ENCODE measurements around the gene TBX10.
"Not testable (repeated sequence)": the region's sequence is repeated elsewhere in the genome, so short reads cannot be mapped to it uniquely, and the experiment has no call there.

TBX10 gene

DNA sequence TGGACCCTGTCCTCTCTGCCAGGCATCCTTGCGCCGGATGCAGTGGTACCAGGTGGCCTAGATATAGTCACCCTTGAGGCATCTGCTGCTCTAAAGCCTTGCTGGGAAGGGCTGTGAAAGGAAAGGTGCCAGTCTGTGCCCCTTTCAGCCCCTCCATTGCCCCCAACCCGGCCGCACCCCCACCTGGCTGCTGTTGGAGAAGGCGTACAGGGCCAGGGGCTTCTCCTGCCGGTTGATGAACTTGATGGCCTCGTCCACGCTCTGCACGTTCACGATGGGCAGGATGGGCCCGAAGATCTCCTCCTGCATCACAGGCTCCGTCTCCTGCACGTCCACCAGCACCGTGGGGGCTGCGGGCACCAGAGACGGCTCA, 24.6 kb upstream of the TBX10 start:
- no peak for DNase-seq (ENCODE audit: low spot score)

DNA sequence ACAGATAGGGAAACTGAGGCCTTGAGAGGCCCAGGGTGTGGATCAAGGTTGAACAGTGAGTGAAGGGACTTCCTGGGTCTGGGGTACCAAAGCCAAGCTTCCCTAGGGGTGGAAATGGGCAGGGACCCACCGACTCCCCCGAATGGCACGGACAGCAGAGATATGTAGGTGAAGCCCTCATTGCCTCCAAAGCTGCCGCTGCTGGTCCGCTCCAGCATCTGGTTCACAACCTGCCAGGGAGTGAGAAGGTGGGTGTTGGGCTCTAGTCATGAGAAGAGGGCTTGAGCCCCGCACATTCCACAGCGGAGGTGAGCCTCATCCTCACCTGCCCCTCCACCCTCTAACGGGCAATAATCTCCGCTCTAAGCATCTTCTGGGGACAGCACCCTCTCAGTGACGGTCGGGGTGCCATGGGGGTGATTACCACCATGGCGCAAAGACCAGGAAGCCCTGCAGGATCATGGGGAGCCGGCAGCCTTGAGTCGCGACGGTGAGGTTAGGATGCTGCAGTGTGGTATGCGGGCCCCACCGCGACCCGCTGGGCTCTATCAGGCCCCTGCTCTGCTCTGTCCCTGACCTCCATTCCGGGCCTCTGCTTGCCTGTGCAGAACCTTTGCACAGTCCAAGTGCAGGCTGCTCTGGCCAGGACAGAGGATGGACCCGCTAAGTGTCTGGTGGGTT, 24.1 kb upstream of the TBX10 start:
- DNase-seq (ENCODE audit: low spot score) = no peak

DNA sequence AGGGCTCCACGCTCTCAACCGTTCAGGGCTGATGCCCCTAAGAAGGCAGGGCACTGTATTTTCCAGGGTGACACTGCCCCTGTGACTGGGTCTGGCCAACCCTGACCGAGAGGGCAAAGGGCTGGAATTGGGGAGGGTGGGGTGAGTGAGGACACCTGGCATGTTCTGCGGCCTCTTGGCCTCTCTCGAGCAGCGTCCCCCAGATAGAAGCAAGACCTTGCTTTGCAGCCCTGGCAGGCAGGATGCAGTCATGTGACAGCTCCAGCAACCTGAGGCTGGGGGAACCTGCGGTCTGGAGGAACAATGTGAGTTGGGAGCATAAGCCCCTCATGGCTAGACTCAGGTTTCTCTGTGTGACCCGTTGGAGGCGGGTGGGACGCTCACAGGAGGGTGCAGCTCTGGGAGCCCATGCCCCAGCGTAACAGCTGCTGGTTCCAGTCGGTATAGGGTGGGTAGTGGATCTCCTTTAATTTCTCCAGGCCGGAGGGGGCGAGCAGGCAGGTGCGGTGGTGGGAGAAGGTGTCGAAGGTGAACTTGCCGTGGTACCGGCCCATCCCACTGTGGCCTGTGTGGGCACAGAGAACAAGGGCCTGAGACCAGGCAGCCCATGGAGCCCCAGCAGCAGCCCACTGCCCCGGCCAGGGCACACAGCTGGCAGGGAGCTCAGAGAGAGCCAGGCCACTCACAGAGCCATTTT, 23.4 kb upstream of the TBX10 start:
- DNase-seq (ENCODE audit: low spot score) = no peak

DNA sequence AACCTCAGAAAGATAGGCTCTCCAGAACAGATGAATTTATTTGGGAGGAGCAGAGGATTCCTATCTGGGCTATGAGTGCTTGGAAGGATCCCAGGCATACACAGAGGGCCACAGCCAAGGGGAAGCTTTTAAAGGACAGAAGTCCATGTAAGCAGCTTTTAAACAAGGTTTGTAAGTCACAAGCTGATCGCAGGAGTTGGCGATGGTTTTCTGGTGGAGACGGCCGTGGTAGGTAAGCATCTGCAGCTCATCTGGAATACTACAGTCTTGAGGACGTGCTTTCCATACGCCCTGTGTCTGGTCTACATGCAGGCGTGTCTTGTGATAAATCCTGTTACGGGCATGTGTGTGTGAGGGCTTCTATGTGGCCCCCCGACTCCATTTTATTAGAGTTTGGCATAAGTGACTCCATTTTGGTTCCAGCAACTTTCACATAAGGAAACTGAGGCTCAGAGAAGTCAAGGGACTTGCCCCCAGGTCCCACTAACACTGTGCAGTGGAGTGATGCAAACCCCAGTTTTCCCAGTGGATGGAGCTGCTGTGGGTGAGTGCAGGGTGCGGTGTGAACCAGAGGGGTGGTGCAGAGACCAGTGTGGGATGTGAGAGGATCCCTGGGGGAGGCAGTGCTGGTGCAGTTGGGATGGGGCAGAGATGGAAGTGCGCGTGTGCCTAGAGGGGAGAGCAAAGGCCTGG, 22.7 kb upstream of the TBX10 start:
- no peak for DNase-seq (ENCODE audit: low spot score)

DNA sequence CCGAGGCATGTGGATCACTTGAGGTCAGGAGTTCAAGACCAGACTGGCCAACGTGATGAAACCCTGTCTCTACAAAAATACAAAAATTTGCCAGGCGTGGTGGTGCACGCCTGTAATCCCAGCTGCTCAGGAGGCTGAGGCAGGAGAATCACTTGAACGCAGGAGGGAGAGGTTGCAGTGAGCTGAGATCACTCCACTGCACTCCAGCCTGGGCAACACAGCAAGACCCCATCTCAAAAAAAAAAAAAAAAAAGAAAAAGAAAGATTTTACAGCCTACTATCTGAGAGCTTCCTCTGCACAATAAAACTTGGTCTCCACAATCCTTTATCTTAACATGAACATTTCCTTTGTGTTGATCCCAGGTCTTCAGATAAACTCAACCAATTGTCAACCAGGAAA, 21.2 kb upstream of the TBX10 start:
- DNase-seq (ENCODE audit: low spot score) = not testable (repeated sequence)

DNA sequence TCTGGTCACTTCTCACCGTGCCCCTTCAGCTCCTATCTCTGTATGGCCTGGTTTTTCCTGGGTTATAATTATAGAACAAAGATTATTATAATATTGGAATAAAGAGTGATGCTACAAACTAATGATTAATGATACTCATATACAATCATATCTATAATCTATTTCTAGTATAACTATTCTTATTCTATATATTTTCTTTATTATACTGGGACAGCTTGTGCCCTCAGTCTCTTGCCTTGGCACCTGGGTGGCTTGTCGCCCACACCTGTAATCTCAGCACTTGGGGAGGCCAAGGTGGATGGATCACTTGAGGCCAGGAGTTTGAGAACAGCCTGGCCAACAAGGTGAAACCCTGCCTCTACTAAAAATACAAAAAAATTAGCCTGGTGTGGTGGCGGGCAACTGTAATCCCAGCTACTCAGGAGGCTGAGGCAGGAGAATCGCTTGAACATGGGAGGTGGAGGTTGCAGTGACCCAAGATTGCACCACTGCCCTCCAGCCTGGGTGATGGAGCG, 20.1 kb upstream of the TBX10 start:
- not testable (repeated sequence) for DNase-seq (ENCODE audit: low spot score)

DNA sequence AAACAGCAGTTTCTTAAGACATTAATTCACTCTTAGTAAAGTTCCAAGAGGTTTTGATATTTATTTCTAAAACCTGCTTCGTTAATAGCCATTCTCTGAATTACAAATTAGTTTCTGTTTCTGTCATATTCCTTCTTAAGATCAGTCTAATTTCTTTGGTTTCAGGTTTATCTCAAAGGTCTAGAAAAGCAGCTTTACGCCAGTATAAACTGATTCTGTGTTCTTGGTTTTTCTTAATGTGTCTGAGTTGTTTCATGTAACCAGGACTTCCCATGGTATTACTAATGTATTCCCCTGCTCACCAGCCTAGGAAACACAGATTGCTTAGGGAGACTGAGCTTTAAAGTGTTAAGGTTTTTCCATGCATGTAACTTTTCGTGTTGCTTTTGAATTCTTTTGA, 17.7 kb upstream of the TBX10 start:
- DNase-seq (ENCODE audit: low spot score) = no peak

DNA sequence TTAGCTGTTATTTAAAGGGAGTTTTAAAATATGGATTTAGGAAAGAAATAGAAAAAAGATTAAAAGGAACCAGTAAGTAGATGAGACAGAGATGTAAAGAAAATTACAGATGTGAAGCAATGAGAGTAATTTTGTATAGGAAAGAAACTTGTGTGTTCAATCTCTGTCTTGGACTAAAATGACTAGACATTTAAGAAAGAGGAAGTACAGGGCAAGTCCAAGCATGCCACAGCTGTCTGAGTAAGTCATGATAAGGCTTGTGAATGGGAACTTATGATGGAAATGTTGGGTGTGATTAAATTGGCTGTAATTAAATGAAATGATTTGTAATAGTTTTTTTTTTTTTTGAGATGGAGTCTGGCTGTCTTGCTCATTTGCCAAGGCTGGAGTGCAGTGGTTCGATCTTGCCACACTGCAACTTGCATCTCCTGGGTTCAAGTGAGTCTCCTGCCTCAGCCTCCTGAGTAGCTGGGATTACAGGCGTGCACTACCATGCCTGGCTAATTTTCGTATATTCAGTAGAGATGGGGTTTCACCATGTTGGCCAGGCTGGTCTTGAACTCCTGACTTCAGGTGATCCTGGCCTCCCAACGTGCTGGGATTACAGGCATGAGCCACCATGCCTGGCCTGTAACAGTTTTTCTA, 16.8 kb upstream of the TBX10 start:
- DNase-seq (ENCODE audit: low spot score) = no peak

DNA sequence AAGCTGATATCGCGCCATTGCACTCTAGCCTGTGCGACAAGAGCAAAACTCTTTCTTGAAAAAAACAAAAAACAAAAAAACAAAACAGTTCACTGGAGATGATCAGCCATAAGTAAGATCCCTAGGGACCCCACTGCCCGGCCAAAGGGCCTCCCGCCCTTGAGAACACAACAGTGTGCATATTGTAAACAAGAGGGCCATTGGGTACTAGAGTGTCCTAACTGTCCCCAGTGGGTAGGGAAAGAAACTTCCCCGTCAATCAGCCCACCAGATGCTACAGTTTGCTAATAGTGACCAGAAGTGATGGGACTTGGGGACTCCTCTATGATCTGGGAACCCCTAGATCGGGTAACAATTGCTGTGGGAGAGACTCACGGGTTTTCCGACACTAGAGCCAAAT, 14.7 kb upstream of the TBX10 start:
- no peak for DNase-seq (ENCODE audit: low spot score)

DNA sequence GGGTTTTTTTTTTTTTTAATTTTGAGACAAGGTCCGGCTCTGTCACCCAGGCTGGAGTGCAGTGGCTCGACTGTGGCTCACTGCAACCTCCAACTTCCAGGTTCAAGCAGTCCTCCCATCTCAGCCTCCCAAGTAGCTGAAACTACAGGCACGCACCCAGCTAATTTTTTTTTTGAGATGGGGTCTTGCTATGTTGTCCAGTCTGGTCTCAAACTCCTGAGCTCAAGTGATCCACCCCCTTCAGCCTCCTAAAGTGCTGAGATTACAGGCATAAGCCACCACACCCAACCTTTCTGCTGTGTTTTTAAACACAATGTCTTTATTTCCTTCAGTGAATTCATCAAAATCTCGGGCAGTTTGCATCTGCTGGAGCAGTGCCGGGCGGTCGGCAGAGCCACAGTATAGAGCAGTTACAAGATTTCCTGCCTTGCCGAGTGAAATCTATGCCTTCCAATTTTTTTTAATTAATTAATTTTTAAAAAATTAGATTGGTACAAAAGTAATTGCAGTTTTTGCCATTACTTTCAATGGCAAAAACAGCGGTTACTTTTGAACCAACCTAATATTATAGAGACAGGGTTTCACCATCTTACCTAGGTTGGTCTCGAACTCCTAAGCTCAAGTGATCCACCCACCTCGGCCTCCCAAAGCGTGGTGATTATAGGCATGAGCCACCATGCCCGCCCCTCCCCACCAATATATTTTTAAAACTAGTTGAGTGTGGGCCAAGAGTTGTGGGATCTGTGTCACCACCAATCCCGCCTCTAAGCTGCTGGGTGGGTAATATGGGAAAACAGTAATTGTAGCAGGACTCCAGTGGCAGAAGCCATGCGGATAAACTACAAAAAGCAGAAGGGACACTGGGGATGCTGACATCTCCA, 13.6 kb upstream of the TBX10 start:
- DNase-seq (ENCODE audit: low spot score) = no peak

DNA sequence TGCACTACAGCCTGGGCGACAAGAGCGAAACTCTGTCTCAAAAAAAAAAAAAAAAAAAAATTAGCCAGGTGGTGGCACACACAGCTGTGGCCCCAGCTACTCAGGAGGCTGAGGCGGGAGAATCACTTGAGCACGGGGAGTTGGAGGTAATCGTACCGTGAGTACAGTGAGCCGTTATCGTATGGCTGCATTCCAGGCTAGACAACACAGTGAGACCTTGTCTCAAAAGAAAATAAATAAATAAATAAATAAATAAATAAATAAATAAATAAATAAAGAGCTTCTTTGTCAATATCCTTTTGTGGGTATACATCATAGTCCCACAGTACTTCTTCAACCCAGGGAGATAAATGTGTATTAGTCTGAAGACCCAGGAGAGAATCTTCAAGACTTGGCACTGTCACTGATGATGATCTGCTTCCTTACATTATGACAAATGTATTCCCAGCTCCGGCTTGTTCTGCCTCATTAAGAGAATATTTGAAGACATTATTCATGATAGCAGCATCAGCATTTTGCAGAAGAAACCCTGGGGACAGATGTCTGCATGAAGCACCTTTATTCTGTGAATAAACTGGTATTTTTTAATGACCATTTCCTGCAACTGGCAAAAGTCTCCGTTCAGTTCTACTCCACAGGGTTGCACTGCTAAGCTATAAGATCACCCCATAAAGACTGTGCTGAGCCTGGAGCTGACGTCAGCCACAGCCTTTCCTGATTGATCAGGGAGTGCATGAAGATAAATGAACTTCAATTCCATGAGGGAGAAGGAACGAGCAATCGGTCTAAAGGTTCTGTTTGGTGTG, 12.6 kb upstream of the TBX10 start:
- no peak for DNase-seq (ENCODE audit: low spot score)

DNA sequence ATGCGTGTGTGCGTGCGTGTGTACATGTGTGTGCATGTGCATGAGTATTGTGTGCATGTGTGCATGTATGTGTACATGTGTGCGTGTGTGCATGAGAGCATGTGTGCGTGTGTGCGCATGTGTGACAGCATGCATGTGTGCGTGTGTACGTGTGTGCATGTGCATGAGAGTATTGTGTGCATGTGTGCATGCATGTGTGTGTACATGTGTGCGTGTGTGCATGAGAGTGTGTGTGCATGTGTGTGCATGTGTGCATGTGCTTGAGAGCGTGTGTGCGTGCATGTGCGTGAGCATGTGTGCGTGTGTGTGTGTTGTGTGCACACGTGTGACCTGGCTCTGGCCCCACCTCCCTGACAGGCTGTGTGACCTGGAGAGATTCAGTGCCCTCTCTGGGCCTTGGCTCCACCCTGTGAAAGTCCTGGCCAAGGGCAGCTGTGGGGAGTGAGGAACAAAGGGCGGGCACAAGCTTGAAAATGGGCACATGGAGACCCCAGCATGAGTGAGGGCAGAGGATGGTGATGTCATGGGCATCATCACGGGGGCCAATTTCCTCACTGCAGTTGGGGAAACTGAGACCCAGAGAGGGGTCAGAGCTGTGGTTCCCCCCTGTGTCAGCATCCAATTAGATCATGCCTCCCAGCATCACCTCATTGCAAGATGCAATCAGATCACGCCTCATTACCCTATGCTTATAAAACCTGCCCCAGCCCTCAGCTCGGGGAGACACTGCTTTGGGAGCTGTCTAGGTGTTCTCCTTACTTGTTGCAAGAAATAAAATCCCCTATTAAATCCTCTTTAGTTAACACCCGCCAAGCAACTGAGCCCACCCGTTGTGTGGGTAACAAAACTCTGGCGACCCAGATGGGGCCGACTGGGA, 10.3 kb upstream of the TBX10 start:
- no peak for DNase-seq (ENCODE audit: low spot score)

DNA sequence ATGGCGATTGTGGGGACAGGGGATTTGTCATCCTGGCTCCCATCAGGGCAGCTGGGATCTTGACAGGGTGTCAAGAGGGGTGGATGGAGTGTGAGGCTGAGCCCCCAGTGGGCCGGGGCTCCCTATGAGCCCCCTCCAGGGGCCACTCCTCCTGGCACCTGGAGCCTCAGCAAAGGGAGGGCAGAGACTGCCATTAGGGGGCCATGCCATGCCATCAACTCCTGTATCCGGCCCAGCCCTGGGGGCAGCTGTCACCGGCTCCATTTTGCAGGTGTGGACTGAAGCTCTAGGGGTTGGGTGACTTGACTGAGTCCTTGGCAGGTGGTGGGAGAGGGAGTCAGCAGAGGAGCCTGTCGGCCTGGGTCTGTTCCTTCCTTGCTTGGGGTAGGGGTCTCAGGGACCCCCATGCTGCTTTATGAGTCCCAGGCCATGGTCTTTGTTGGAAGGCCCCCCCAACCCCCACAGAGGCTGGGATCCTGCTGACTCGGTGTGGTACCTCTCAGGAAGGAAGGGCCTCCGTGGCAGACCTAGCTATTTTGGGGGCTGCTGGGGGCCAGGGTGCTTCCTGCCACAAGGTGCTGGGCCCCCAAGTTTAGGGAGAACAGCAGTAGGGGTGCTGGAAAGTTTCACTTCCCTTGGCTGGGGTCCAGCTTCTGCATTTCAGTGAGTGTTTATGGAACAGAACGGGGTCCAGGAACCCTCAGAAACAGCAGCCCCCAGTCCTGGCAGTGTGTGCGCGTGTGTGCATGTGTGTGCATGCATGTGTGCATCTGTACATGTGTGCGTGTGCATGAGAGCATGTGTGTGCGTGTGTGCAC, 9.4 kb upstream of the TBX10 start:
- peak; percentile 52 for DNase-seq (ENCODE audit: low spot score)

DNA sequence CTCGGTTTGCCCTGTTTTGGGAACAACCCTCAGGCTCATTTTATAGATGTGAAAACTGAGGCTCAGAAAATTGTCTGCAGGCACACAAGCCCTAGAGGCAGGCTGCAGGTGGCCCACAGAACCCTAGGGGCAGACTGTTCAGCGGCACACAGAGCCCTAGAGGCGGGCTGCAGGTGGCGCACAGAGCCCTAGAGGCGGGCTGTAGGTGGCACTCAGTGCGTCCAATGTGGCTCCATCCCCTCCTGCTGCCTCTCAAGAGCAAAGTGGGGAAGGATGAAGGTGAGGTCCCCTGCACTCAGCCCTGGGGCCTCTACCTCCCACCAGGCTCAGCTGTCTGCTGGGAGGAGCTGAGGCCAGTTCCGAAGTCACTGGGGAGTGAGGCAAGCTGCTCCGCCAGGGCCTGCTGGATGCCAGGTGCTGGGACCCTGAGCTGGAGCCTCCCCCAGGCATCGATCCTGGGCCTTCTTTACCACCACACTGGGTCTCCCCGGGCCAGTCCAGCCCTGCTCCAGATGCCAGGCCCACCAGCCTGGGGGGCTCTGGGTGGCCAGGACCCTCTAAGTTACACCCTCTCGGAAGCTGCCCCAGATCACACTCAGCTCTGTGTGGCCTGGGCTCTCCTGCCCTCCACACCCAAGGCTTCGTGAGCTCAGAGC, 8.7 kb upstream of the TBX10 start:
- DNase-seq (ENCODE audit: low spot score) = no peak

DNA sequence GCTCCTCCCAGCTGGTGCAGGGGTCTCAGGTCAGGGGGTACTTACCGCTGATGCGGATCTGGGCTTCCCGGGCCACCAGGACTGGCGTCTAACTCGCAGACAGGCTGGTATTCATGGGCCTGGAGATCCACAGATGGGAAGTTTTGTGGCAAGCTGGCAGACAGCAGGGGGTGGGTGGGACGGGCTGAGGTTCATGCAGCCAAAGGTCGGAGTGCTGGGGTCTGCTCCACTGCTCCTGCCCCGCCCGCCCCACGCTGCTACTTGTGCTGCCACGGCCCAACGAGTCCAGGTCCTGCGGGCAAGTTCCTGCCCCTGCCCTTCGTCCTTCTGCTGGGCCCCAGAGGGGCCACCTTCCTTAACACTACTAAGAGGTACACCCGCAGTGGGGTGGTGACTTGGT, 7.9 kb upstream of the TBX10 start:
- no peak for DNase-seq (ENCODE audit: low spot score)

DNA sequence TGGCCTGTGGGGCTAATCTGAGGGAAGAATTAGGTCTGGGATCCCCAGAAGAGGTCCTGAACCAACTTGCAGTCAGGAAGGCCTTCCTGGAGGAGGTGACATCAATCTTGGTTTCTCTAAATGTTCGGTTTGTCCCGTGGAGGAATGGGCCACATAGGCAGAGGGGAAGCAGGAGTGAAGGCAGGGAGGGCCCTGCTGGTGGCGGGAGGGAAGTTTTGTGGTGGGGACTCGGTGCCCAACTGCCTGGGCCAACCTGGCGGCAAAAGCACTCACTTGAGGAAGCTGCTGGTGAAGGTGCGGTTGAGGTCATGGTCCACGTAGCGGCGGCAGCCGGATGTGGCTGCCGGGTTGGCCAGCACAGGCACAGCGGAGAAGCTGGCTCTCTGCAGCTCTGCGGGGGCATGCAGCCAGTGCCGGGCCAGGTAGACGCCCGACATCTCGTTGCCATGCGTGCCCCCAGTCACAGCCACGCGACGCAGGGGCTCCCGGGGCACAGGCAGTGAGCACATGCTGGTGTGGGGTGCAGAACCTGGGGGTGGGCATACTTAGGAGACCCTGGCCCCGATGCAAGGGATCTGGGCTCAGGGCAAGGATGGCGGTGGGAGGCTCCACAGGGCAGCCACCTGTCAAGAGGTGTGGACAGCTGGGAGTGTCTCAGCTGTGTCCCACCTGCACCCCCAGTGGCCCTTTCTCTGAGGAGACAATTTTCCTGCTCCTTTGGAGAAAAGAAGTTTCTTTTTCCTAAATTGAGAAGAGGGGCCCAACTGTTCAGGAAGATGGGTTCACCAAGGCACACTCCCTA, 7.2 kb upstream of the TBX10 start:
- DNase-seq (ENCODE audit: low spot score) = no peak
